WTC11 (cell line): Measurements from ENCODE around the gene TIMELESS. TPM values are rescaled to one million over a fixed set of nuclear protein-coding genes. Genes with fewer than 3 reads are reported as not detected.

ENCODE experiments used
- ATAC-seq: fragments of 200-7000 bp; cut with Tn5 transposase; 2 replicates; pipeline ENCODE4 v1.10.0; 2021; ENCODE audit warnings: mild to moderate bottlenecking, moderate library complexity
- CTCF ChIA-PET: fragments of 300-600 bp; sonication (Branson Sonifier 250); formaldehyde crosslinking; loops from one replicate; lab custom pipeline; 2021; ENCODE audit warnings: antibody characterized with exemption; lab: Charles Lee
- POLR2A ChIA-PET: fragments of 350-600 bp; sonication (Branson Sonifier 250); formaldehyde crosslinking; loops from one replicate; lab custom pipeline; 2021; ENCODE audit warnings: antibody characterized with exemption; lab: Charles Lee
- DNase-seq: peaks from one replicate; pipeline ENCODE4 v3.0.0; 2021; ENCODE audit warnings: low spot score
- H3K27ac Mint-ChIP-seq: 2 replicates; pipeline ENCODE4 v1.8.0; 2021; ENCODE audit warnings: mixed read lengths
- H3K27me3 Mint-ChIP-seq: 2 replicates; pipeline ENCODE4 v1.8.0; 2021; ENCODE audit warnings: low read depth, mild to moderate bottlenecking, moderate library complexity, mixed read lengths
- H3K36me3 Mint-ChIP-seq: 2 replicates; pipeline ENCODE4 v1.8.0; 2021; ENCODE audit warnings: mixed read lengths
- H3K4me1 Mint-ChIP-seq: 2 replicates; pipeline ENCODE4 v1.8.0; 2022; ENCODE audit warnings: mixed read lengths
- H3K4me3 Mint-ChIP-seq: 2 replicates; pipeline ENCODE4 v1.8.0; 2021; ENCODE audit warnings: mild to moderate bottlenecking, moderate library complexity, mixed read lengths
- H3K9me3 Mint-ChIP-seq: 2 replicates; pipeline ENCODE4 v1.8.0; 2021; ENCODE audit warnings: mixed read lengths
- CTCF ChIP-seq: fragments of 200-600 bp; IDR thresholded peaks from 2 replicates; pipeline ENCODE4 v1.8.0; 2022; ENCODE audit warnings: antibody characterized with exemption
- ERG ChIP-seq: fragments of 250-450 bp; sonication (Bioruptor Pico); IDR thresholded peaks from 2 replicates; pipeline ENCODE4 v1.8.0; 2021; ENCODE audit warnings: mild to moderate bottlenecking
- ESRRA ChIP-seq: sonication (generic); formaldehyde crosslinking; IDR thresholded peaks from 2 replicates; pipeline ENCODE4 v1.8.1; 2022; ENCODE audit warnings: mild to moderate bottlenecking, missing genetic modification reagents, borderline replicate concordance
- NFE2L1 ChIP-seq: sonication (generic); formaldehyde crosslinking; IDR thresholded peaks from 2 replicates; pipeline ENCODE4 v1.8.1; 2023; ENCODE audit warnings: missing genetic modification reagents
- PRDM15 ChIP-seq: sonication (generic); formaldehyde crosslinking; IDR thresholded peaks from 2 replicates; pipeline ENCODE4 v1.8.0; 2022; ENCODE audit warnings: missing genetic modification reagents
- TEAD1 ChIP-seq: sonication (generic); formaldehyde crosslinking; IDR thresholded peaks from 2 replicates; pipeline ENCODE4 v1.8.0; 2022; ENCODE audit warnings: mild to moderate bottlenecking, missing genetic modification reagents
- TEAD4 ChIP-seq: sonication (generic); formaldehyde crosslinking; IDR thresholded peaks from 2 replicates; pipeline ENCODE4 v1.8.0; 2022; ENCODE audit warnings: mild to moderate bottlenecking, missing genetic modification reagents
- ZNF317 ChIP-seq: sonication (generic); formaldehyde crosslinking; IDR thresholded peaks from 2 replicates; pipeline ENCODE4 v1.8.1; 2023; ENCODE audit warnings: low read depth, mild to moderate bottlenecking, moderate library complexity, missing genetic modification reagents, borderline replicate concordance
- total RNA-seq: library from RNA; stranded (reverse); gene quantifications from 3 replicates; pipeline ENCODE4 v1.2.3, GENCODE V29; 2021
- TF ChIP-seq, protein P1 (sequence below): sonication (generic); formaldehyde crosslinking; conservative IDR thresholded peaks from 2 replicates; pipeline ENCODE4 v1.8.1; 2023; ENCODE audit warnings: mild to moderate bottlenecking, low read depth, missing genetic modification reagents, moderate library complexity
- TF ChIP-seq, protein P2 (sequence below): sonication (generic); formaldehyde crosslinking; IDR thresholded peaks from 2 replicates; pipeline ENCODE4 v1.8.0; 2023; ENCODE audit warnings: missing genetic modification reagents, mild to moderate bottlenecking, borderline replicate concordance
- TF ChIP-seq, protein P3 (sequence below): sonication (generic); formaldehyde crosslinking; IDR thresholded peaks from 2 replicates; pipeline ENCODE4 v1.8.1; 2022; ENCODE audit warnings: missing genetic modification reagents, borderline replicate concordance
- TF ChIP-seq, protein P4 (sequence below): sonication (generic); formaldehyde crosslinking; IDR thresholded peaks from 2 replicates; pipeline ENCODE4 v1.8.1; 2023; ENCODE audit warnings: mild to moderate bottlenecking, missing genetic modification reagents
- TF ChIP-seq, protein P5 (sequence below): sonication (generic); formaldehyde crosslinking; IDR thresholded peaks from 2 replicates; pipeline ENCODE4 v1.8.1; 2023; ENCODE audit warnings: mild to moderate bottlenecking, missing genetic modification reagents, borderline replicate concordance

TIMELESS gene
- total RNA-seq, 1 experiment from 2014 or later, result 60.9 TPM

- TF ChIP-seq PRDM15 (no peak), TEAD1 (no peak)
These were observed 50.9 kb downstream of the TIMELESS start (continued) for GRCh38 chr12:56398324-56398723.

- Mint-ChIP-seq H3K4me1 (peaks cover 7% of the 10 kb centered on the region), H3K36me3 (peaks cover 3% of the 10 kb centered on the region; the same call in 1 of the 2 replicates), H3K4me3 (no peak overlapping the region), H3K9me3 (peaks cover 7% of the 10 kb centered on the region), H3K27ac (no peak overlapping the region), H3K27me3 (peaks cover 2% of the 10 kb centered on the region; the same call in 1 of the 2 replicates)
- ATAC-seq (no peak), DNase-seq (no peak)
- ChIA-PET CTCF (interaction anchor here (0.6 to 1.3 kb wide), 2 partner anchors 33 to 45 kb away, joined by 4 read pairs; no protein-coding TSS in a partner anchor), POLR2A (no interaction called here)
- TF ChIP-seq, protein P1, sequence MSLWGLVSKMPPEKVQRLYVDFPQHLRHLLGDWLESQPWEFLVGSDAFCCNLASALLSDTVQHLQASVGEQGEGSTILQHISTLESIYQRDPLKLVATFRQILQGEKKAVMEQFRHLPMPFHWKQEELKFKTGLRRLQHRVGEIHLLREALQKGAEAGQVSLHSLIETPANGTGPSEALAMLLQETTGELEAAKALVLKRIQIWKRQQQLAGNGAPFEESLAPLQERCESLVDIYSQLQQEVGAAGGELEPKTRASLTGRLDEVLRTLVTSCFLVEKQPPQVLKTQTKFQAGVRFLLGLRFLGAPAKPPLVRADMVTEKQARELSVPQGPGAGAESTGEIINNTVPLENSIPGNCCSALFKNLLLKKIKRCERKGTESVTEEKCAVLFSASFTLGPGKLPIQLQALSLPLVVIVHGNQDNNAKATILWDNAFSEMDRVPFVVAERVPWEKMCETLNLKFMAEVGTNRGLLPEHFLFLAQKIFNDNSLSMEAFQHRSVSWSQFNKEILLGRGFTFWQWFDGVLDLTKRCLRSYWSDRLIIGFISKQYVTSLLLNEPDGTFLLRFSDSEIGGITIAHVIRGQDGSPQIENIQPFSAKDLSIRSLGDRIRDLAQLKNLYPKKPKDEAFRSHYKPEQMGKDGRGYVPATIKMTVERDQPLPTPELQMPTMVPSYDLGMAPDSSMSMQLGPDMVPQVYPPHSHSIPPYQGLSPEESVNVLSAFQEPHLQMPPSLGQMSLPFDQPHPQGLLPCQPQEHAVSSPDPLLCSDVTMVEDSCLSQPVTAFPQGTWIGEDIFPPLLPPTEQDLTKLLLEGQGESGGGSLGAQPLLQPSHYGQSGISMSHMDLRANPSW (CRISPR knock-in tag), result no peak
- TF ChIP-seq NFE2L1 (CRISPR knock-in tag) (no peak), CTCF (no peak), ZNF317 (no peak), ERG (no peak), ESRRA (CRISPR knock-in tag) (no peak), TEAD4 (CRISPR knock-in tag) (no peak)
- TF ChIP-seq, protein P2, sequence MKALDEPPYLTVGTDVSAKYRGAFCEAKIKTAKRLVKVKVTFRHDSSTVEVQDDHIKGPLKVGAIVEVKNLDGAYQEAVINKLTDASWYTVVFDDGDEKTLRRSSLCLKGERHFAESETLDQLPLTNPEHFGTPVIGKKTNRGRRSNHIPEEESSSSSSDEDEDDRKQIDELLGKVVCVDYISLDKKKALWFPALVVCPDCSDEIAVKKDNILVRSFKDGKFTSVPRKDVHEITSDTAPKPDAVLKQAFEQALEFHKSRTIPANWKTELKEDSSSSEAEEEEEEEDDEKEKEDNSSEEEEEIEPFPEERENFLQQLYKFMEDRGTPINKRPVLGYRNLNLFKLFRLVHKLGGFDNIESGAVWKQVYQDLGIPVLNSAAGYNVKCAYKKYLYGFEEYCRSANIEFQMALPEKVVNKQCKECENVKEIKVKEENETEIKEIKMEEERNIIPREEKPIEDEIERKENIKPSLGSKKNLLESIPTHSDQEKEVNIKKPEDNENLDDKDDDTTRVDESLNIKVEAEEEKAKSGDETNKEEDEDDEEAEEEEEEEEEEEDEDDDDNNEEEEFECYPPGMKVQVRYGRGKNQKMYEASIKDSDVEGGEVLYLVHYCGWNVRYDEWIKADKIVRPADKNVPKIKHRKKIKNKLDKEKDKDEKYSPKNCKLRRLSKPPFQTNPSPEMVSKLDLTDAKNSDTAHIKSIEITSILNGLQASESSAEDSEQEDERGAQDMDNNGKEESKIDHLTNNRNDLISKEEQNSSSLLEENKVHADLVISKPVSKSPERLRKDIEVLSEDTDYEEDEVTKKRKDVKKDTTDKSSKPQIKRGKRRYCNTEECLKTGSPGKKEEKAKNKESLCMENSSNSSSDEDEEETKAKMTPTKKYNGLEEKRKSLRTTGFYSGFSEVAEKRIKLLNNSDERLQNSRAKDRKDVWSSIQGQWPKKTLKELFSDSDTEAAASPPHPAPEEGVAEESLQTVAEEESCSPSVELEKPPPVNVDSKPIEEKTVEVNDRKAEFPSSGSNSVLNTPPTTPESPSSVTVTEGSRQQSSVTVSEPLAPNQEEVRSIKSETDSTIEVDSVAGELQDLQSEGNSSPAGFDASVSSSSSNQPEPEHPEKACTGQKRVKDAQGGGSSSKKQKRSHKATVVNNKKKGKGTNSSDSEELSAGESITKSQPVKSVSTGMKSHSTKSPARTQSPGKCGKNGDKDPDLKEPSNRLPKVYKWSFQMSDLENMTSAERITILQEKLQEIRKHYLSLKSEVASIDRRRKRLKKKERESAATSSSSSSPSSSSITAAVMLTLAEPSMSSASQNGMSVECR (CRISPR knock-in tag), result no peak
- TF ChIP-seq, protein P3, sequence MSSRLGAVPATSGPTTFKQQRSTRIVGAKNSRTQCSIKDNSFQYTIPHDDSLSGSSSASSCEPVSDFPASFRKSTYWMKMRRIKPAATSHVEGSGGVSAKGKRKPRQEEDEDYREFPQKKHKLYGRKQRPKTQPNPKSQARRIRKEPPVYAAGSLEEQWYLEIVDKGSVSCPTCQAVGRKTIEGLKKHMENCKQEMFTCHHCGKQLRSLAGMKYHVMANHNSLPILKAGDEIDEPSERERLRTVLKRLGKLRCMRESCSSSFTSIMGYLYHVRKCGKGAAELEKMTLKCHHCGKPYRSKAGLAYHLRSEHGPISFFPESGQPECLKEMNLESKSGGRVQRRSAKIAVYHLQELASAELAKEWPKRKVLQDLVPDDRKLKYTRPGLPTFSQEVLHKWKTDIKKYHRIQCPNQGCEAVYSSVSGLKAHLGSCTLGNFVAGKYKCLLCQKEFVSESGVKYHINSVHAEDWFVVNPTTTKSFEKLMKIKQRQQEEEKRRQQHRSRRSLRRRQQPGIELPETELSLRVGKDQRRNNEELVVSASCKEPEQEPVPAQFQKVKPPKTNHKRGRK, result no peak
- TF ChIP-seq, protein P4, sequence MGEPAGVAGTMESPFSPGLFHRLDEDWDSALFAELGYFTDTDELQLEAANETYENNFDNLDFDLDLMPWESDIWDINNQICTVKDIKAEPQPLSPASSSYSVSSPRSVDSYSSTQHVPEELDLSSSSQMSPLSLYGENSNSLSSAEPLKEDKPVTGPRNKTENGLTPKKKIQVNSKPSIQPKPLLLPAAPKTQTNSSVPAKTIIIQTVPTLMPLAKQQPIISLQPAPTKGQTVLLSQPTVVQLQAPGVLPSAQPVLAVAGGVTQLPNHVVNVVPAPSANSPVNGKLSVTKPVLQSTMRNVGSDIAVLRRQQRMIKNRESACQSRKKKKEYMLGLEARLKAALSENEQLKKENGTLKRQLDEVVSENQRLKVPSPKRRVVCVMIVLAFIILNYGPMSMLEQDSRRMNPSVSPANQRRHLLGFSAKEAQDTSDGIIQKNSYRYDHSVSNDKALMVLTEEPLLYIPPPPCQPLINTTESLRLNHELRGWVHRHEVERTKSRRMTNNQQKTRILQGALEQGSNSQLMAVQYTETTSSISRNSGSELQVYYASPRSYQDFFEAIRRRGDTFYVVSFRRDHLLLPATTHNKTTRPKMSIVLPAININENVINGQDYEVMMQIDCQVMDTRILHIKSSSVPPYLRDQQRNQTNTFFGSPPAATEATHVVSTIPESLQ (CRISPR knock-in tag), result no peak
- TF ChIP-seq, protein P5, sequence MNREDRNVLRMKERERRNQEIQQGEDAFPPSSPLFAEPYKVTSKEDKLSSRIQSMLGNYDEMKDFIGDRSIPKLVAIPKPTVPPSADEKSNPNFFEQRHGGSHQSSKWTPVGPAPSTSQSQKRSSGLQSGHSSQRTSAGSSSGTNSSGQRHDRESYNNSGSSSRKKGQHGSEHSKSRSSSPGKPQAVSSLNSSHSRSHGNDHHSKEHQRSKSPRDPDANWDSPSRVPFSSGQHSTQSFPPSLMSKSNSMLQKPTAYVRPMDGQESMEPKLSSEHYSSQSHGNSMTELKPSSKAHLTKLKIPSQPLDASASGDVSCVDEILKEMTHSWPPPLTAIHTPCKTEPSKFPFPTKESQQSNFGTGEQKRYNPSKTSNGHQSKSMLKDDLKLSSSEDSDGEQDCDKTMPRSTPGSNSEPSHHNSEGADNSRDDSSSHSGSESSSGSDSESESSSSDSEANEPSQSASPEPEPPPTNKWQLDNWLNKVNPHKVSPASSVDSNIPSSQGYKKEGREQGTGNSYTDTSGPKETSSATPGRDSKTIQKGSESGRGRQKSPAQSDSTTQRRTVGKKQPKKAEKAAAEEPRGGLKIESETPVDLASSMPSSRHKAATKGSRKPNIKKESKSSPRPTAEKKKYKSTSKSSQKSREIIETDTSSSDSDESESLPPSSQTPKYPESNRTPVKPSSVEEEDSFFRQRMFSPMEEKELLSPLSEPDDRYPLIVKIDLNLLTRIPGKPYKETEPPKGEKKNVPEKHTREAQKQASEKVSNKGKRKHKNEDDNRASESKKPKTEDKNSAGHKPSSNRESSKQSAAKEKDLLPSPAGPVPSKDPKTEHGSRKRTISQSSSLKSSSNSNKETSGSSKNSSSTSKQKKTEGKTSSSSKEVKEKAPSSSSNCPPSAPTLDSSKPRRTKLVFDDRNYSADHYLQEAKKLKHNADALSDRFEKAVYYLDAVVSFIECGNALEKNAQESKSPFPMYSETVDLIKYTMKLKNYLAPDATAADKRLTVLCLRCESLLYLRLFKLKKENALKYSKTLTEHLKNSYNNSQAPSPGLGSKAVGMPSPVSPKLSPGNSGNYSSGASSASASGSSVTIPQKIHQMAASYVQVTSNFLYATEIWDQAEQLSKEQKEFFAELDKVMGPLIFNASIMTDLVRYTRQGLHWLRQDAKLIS (CRISPR knock-in tag), result no peak
These were observed 56.9 kb downstream of the TIMELESS start for GRCh38 chr12:56392331-56392730.
